Right hindlimb (tissue), 1 donor: Measurements from ENCODE around the gene PIMREG.

Experiments used
- DNase-seq: peaks from one replicate; pipeline ENCODE4 v3.0.0-alpha.2; 2018

The PIMREG gene

DNA sequence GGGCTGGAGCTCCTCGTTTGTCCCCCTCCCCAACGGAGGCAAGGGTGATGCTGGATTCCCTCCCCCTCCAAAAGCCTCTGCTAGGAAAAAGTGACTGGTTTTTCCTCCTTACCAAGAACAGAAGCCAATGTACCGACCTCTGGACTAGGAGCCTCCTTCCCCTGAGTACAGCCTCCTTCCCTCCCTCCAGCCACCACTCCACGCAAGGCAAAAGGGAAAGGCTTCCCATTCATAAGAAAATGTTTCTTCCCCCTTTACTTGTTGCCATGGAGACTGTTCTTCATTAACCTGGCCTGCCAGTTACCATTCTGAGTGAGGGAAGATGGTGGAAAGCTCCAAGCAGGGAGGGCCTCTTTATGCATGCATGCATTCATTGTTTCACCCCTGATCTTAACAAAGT, 4.3 kb upstream of the PIMREG start:
- DNase-seq: no peak

- no peak for DNase-seq
Measured at GRCh38 chr17:6442775-6443174, 1.5 kb upstream of the PIMREG start.

- DNase-seq: no peak
Measured at GRCh38 chr17:6444571-6445335, 498 bp downstream of the PIMREG start.

- DNase-seq: no peak
Measured at GRCh38 chr17:6446516-6447100, 2.4 kb downstream of the PIMREG start.

- DNase-seq: no peak
Measured at GRCh38 chr17:6448473-6448872, 4.2 kb downstream of the PIMREG start.

DNA sequence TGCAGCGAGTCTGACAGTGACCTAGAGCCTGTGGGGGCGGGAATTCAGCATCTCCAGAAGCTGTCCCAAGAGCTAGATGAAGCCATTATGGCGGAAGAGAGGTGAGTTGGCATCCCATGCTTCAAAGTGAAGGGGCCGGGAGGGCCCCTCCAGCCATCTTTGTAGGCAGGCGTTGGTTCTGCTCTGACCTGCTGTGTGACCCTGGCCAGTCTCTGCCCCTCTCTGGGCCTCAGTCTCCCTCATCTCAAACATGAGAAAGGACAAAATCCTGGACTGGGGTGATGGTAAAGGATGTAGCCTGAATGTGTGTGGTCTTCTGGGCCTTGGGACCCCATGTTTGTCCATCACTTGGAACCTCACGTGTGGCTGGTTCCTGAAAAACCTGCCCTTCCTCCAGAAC, 5.1 kb downstream of the PIMREG start:
- DNase-seq: no peak

GRCh38 chr17:6450926-6451832, 6.9 kb downstream of the PIMREG start:
- DNase-seq: no peak

- no peak for DNase-seq
Measured at GRCh38 chr17:6452471-6453266, 8.4 kb downstream of the PIMREG start.

DNA sequence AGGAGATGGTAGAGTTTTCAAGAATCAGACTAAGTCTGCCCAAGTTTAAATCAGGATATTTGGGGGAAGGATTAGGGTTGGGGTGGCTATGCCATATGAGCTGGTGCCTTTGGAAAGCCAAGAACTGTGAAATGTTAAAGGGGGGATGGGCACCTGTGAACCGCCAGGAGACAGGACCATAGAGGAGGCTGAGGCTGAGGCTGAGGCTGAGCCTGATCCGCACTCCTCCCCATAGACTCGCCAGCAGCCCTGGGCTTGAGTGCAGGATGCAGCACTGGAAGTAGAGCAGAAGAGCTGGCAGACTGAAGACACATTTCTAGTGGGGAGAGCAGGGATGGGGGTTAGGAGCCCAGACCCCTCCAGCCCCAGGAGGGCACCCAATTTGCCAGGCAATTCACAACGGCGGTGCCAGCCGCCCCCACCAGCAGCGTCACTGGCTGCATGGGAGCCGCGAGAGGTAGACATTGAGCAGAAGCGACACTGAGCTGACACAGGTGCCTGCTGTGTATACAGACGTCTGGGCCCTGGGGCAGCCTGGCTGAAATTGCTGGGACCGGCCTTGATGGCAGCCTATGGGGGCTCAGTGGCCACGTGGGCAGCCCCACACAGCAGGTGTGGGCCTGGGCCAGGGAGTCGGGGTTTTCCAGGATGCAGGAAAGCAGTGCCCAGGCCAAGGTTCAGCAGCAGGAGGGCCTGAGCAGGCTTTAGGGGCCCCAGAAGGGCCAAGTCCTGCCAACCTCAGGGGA, 9.2 kb downstream of the PIMREG start:
- no peak for DNase-seq

DNA sequence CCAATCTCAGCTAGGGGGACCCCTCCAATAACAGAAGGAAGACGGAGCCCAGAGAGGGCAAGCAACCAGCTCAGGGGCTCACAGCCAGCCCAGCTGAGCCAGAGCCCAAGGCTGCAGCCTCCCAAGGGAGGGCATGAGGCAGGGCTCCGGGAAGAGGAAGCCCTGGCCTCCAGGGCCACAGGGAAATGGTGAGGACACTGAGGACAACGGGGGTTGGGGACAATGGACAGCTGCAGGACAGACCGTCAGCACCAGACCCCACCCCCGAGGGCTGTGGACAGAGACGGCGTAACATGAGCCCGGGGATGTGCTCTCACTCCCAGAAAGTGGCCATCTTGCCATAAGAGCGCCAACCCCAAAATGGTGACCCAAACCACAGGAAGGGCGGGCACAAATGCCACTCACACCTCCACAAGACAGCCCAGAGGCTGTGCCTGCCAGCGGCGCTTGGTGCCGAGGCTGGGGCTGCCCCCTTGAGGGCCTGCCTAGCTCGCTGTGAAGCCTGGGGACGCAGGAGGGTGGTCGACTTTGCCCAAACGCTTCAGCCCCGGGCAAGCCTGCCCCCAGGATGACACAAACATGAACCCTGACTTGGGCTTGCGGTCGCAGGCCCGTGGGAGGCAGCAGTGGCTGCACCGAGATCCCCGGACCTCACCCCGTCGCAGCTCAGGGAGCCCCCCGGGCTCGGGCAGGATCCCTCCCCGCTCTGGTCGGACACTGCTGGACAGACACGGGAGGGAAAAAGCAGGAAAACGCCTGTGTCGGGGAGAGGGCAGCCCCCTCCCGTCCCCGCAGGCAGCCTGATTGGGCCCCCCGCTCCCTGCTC, 10.5 kb downstream of the PIMREG start:
- no peak for DNase-seq

- DNase-seq: peak; percentile 53
Measured at GRCh38 chr17:6455321-6455705, 11.1 kb downstream of the PIMREG start.

GRCh38 chr17:6456321-6456720, 12.1 kb downstream of the PIMREG start:
- DNase-seq: no peak

DNA sequence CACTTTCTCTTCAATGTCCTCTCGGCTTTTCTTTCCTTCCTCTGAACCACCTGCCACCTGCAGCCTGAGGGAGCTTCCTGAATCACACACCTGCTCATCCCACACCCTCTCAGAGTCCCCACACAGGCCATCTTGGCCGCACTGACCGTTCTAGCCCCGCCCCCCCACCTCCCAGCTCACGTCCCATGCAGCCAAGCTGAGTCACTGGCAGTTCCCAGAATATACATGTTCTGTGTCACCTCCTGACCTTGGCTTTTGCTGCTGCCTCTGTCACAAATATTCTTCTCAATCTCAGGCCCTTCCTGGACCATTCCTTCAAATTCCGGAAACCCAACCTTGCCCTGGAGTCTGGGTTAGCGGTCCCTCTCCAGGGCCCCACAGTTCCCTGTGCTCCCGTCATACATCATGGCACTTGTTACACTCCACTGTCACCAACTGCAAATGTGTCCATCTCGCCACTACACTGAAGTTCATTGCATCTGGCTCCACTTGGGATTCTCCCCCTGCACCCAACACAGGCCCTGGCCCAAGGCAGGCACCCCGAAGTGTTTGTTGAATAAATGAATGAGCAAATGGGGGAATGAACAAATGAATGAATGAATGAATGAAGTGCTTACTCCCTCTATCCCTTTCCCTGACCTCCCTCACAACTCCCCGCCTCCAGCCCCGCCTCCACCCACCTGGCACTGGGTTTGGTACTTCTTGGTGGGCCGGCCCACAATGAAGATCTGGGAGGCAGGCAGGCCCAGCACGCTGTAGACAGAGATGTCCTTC, 12.8 kb downstream of the PIMREG start:
- no peak for DNase-seq

- no peak for DNase-seq
Measured at GRCh38 chr17:6457688-6458459, 13.6 kb downstream of the PIMREG start.

DNA sequence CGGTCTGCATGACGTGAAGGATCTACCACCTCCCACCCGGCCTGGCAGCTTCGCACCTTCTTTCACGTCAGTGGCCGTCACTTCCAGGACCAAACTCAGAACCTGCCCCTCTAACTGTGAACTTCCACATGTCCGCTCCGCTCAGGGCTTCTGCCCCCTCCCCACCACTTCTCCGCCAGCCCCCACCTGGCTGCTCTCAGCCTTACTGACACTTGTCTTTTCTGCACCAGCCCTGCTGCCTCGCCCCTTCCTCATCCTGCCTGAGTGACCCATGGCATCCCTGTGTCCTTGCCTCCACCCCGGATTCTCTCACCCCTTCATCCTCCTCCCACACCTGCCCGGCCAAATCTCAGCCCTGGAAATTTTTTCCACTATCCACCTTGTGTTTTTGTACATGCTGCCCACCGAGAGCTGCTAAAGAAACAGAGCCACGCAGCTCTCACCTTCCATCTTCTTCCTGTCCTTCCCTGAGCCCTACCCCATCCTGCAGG, 14.2 kb downstream of the PIMREG start:
- no peak for DNase-seq

DNA sequence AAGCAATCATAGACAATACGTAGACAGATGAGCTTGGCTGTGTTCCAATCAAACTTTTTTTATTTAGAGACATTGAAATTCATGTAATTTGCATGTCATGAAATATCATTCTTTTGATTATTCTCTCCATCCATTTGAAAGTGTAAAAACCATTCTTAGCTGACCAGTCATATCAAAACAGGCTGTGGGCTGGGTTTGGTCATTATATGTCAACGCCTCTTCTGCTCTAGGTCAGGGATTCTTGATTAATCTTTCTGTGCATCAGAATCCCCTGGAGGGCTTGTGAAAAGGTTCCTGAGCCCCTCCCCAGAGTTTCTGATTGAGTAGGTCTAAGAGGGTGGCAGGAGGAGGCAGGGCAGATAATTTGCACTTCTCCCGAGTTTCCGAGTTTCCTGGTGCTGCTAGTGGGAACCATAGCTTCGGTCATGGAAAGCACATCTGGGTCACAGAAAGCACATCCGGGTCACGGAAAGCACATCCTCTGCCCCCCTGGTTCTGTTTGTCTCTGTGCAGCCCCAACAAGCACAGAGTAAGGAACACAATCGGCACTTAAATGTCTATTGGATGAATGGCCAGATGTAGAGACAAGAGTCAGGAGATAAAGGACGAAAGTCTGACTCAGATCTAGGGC, 16.4 kb downstream of the PIMREG start:
- no peak for DNase-seq

- DNase-seq: no peak
Measured at GRCh38 chr17:6461246-6461645, 17.0 kb downstream of the PIMREG start.

- no peak for DNase-seq
Measured at GRCh38 chr17:6461792-6462524, 17.7 kb downstream of the PIMREG start.
